ENCODE results near the gene HACD3. TPM values are rescaled to one million over a fixed set of nuclear protein-coding genes. Genes with fewer than 3 reads are reported as not detected.

HACD3 gene
- total RNA-seq, 1 donor from 2014 or later, result 56.8 TPM

DNA sequence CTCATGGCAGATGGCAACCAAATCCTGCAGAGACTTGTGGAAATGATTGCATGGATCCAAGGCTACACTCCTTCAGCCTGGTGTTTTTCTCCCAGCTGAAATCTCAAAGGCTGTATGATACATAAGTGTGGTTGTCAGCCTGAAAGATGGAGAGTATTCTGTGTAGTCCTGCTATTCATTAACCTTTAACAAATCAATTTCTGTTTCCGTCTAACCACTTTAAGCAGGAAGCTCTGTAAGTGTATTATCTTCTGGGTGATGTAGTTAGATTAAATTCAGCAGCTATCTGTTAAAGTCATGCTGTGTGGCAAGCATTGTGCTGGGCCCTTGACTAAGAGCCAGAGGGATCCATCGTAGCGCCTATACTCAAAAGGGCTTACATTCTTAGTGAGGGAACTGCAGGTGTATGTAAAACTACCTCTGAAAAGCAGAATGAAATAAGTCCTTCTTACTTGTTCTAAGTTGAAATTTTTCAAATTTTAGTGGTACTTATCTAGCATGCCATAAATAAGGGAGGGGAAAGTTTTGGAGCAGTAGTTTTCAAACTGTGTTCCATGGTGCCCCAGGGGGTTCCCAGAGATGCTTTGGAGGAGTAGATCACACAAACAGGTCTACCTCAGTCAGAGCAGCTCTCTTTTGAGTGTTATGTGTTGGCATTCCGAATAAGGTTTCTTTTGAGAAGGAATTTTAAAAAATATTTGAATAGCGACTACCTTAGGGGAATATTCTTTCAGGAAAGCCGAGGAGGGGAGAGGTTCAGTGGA is 28.9 kb downstream of the HACD3 start:
- intact Hi-C loops (cut with DNase I), result no loop called here
- H3K36me3 ChIP-seq, result peaks cover 66% of the 10 kb centered on the region
- H3K27ac ChIP-seq, result no peak overlapping the region
- no peaks in the 10 kb centered on the region for H3K27me3 ChIP-seq
- no peak for DNase-seq
- TF ChIP-seq, protein P1, sequence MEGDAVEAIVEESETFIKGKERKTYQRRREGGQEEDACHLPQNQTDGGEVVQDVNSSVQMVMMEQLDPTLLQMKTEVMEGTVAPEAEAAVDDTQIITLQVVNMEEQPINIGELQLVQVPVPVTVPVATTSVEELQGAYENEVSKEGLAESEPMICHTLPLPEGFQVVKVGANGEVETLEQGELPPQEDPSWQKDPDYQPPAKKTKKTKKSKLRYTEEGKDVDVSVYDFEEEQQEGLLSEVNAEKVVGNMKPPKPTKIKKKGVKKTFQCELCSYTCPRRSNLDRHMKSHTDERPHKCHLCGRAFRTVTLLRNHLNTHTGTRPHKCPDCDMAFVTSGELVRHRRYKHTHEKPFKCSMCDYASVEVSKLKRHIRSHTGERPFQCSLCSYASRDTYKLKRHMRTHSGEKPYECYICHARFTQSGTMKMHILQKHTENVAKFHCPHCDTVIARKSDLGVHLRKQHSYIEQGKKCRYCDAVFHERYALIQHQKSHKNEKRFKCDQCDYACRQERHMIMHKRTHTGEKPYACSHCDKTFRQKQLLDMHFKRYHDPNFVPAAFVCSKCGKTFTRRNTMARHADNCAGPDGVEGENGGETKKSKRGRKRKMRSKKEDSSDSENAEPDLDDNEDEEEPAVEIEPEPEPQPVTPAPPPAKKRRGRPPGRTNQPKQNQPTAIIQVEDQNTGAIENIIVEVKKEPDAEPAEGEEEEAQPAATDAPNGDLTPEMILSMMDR (IDR thresholded peaks at IDR 0.05), result no peak
- no peak for ATAC-seq
- no peak overlapping the region for H3K4me3 ChIP-seq
- H3K4me1 ChIP-seq, result no peaks in the 10 kb centered on the region
- no peaks in the 10 kb centered on the region for H3K9me3 ChIP-seq

DNA sequence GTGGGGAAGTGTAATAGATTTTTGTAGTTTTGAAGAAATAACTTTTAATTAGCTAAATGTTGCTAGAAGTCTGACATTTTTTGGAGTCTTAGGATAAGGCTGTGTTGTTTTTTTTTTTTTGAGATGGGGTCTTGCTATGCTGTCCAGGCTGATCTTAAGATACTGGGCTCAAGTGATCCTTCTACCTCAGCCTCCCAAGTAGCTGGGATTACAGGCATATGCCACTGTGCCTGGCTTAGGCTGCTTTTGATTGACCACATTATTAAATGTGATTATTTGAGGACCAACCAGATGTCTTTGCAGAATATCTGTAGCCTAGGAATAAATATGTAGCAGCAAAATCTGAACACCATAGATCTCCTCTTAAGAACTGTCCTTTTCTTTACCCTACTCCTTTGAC is 29.7 kb downstream of the HACD3 start:
- no peaks in the 10 kb centered on the region for H3K4me1 ChIP-seq
- H3K4me3 ChIP-seq, result no peak overlapping the region
- no peaks in the 10 kb centered on the region for H3K27me3 ChIP-seq
- intact Hi-C loops (cut with DNase I), result no loop called here
- H3K36me3 ChIP-seq, result peaks cover 66% of the 10 kb centered on the region
- no peak overlapping the region for H3K27ac ChIP-seq
- TF ChIP-seq, protein P1 (IDR thresholded peaks at IDR 0.05), result no peak
- no peaks in the 10 kb centered on the region for H3K9me3 ChIP-seq
- ATAC-seq (no peak), DNase-seq (no peak)

GRCh38 chr15:65561934-65562333 is 31.7 kb downstream of the HACD3 start:
- peaks cover 60% of the 10 kb centered on the region for H3K36me3 ChIP-seq
- DNase-seq (no peak), ATAC-seq (no peak)
- H3K9me3 ChIP-seq, result no peaks in the 10 kb centered on the region
- TF ChIP-seq, protein P1 (IDR thresholded peaks at IDR 0.05), result no peak
- no peaks in the 10 kb centered on the region for H3K27me3 ChIP-seq
- no peak overlapping the region for H3K4me3 ChIP-seq
- H3K27ac ChIP-seq, result no peak overlapping the region
- no peaks in the 10 kb centered on the region for H3K4me1 ChIP-seq
- intact Hi-C loops (cut with DNase I), result no loop called here

DNA sequence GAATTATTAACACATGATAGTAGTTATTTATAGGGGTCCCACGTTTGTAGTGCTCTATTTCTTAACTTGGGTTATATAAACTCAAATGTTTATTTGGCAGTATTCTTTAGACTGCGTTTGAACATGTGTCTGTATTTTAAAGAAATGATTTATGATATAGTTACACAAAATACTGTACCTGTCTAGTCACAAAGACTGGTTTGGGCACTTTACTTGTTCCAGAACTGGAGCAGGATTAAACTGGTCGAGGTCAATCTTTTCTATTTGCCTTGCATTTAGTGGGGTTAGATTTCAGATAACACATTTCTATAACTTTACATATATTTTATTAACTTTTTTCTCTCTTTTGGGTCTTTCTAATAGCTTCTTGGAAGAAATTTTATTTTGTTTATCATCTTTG is 39.5 kb downstream of the HACD3 start:
- Histone ChIP-seq H3K27ac (no peak overlapping the region), H3K36me3 (peaks cover 67% of the 10 kb centered on the region), H3K9me3 (no peaks in the 10 kb centered on the region), H3K4me1 (no peaks in the 10 kb centered on the region), H3K27me3 (no peaks in the 10 kb centered on the region), H3K4me3 (no peak overlapping the region)
- ATAC-seq, result no peak
- TF ChIP-seq, protein P1 (IDR thresholded peaks at IDR 0.05), result no peak
- intact Hi-C loops (cut with DNase I), result no loop called here
- no peak for DNase-seq

- Histone ChIP-seq H3K27me3 (no peaks in the 10 kb centered on the region), H3K27ac (no peak overlapping the region), H3K36me3 (peaks cover 57% of the 10 kb centered on the region), H3K9me3 (no peaks in the 10 kb centered on the region), H3K4me1 (no peaks in the 10 kb centered on the region), H3K4me3 (no peak overlapping the region)
- TF ChIP-seq, protein P1 (IDR thresholded peaks at IDR 0.05), result no peak
- DNase-seq (no peak), ATAC-seq (no peak)
- intact Hi-C loops (cut with DNase I), result no loop called here
These were observed 41.7 kb downstream of the HACD3 start for GRCh38 chr15:65571971-65572370.
